DMS53 (cell line): ENCODE results near the gene CABP7.

Experiments used
- DNase-seq: peaks from one replicate; lab custom pipeline; 2025; lab: John Stamatoyannopoulos, UW

CABP7 gene

GRCh38 chr22:29773233-29773632 is 53.4 kb downstream of the CABP7 start:
- DNase-seq = peak; percentile 10

GRCh38 chr22:29780220-29780619 is 60.4 kb downstream of the CABP7 start:
- DNase-seq = no peak

GRCh38 chr22:29780748-29781676 is 61.2 kb downstream of the CABP7 start:
- no peak for DNase-seq
